Measurements from ENCODE around the gene TERB1.
A peak's percentile ranks its signal among the peaks of the same experiment; 100 is the strongest.

GRCh38 chr16:66717112-66717675, 84.2 kb downstream of the TERB1 start:
- TF ChIP-seq CTCF (IDR thresholded peaks at IDR 0.05), result peak in 2 of 6 experiments; percentile 12 to 34
- no peak for TF ChIP-seq POLR2A (IDR thresholded peaks at IDR 0.05)

Data from thyroid gland (tissue), 4 donors.